Prostate gland (tissue), 2 donors: ENCODE results near the gene MFAP3L. TPM values are rescaled to one million over a fixed set of nuclear protein-coding genes. Genes with fewer than 3 reads are reported as not detected.
A peak's percentile ranks its signal among the peaks of the same experiment; 100 is the strongest.

ENCODE experiments used
- DNase-seq: peaks from one replicate; pipeline ENCODE4 v3.0.0-alpha.2; 2019; ENCODE audit warnings: low spot score
- H3K27ac ChIP-seq, 2 donors: fragments of 200-600 bp; sonication (generic); 2 replicates each; pipeline ENCODE4 v1.5.1; 2017 to 2019
- H3K27me3 ChIP-seq: fragments of 200-600 bp; sonication (generic); replicated peaks from 2 replicates; pipeline ENCODE4 v1.5.1; 2019; ENCODE audit not compliant: insufficient read depth
- H3K36me3 ChIP-seq, 2 donors: fragments of 200-600 bp; sonication (generic); 1 replicate in 1 of 2; 2 replicates in 1 of 2; pipeline versions ENCODE4 v1.5.1 to v1.8.1; 2017 to 2019
- H3K4me1 ChIP-seq: fragments of 200-600 bp; sonication (generic); replicated peaks from 2 replicates; pipeline ENCODE4 v1.5.1; 2019
- H3K4me3 ChIP-seq, 2 donors: fragments of 200-600 bp; sonication (generic); 2 replicates each; pipeline ENCODE4 v1.5.1; 2017 to 2019
- H3K9me3 ChIP-seq: fragments of 200-600 bp; sonication (generic); 2 replicates; pipeline ENCODE4 v1.5.1; 2017
- CTCF ChIP-seq, 4 experiments: fragments of 200-600 bp in 2 of 4; fragments of 450-650 bp in 2 of 4; sonication (generic) in 2 of 4; IDR thresholded peaks; 1 replicate in 3 of 4; 2 replicates in 1 of 4; pipeline ENCODE4 v1.5.1; 2016 to 2019; ENCODE audit warnings: antibody characterized with exemption in 4 of 4, mild to moderate bottlenecking in 2 of 4, moderate library complexity in 2 of 4
- POLR2A ChIP-seq: fragments of 450-650 bp; IDR thresholded peaks from one replicate; pipeline ENCODE4 v1.6.1; 2016; ENCODE audit warnings: antibody characterized with exemption, mild to moderate bottlenecking
- POLR2AphosphoS5 ChIP-seq: sonication (generic); formaldehyde crosslinking; IDR thresholded peaks from one replicate; pipeline ENCODE4 v1.6.1; 2017; ENCODE audit warnings: antibody characterized with exemption
- WGBS: methylation state at CpG from one replicate; pipeline ENCODE4 v1.1.5; 2018; 5-methylcytosine and 5-hydroxymethylcytosine counted together
- intact Hi-C: fragments of 100-400 bp; cut with DNase I; formaldehyde crosslinking; loops from one replicate; pipeline ENCODE4 v1.14.2; 2022
- total RNA-seq, 2 donors: library from RNA; depleted of rRNA; stranded (reverse); fragments of >200 nt; gene quantifications; one replicate each; pipeline ENCODE4 v1.1.0, GENCODE V29; 2016

The MFAP3L gene
- total RNA-seq, 2 donors from 2014 or later, result 10.0 to 32.2 TPM

- no peak overlapping the region for H3K27ac ChIP-seq
- no peaks in the 10 kb centered on the region for H3K9me3 ChIP-seq
- H3K4me1 ChIP-seq, result no peaks in the 10 kb centered on the region
- peak; percentile 40 for DNase-seq
- H3K4me3 ChIP-seq, result no peak overlapping the region
- 37% methylated on average over 4 of the region's 4 CpGs for WGBS
- intact Hi-C loops, result no loop called here
- H3K36me3 ChIP-seq, result no peaks in the 10 kb centered on the region
- TF ChIP-seq CTCF (IDR thresholded peaks at IDR 0.05) (no peak), POLR2AphosphoS5 (no peak), POLR2A (no peak)
- H3K27me3 ChIP-seq, result no peaks in the 10 kb centered on the region
Measured at GRCh38 chr4:170015285-170015684, 10.9 kb downstream of the MFAP3L start.

GRCh38 chr4:170014359-170015011 lies 11.7 kb downstream of the MFAP3L start:
- WGBS, result 57% methylated on average over 6 of the region's 6 CpGs
- DNase-seq, result no peak
- Histone ChIP-seq H3K4me1 (no peaks in the 10 kb centered on the region), H3K36me3 (no peaks in the 10 kb centered on the region), H3K27ac (no peak overlapping the region), H3K27me3 (no peaks in the 10 kb centered on the region), H3K4me3 (no peak overlapping the region), H3K9me3 (no peaks in the 10 kb centered on the region)
- intact Hi-C loops, result no loop called here
- TF ChIP-seq CTCF (IDR thresholded peaks at IDR 0.05) (no peak), POLR2A (no peak), POLR2AphosphoS5 (no peak)

- no peaks in the 10 kb centered on the region for H3K36me3 ChIP-seq
- H3K9me3 ChIP-seq, result no peaks in the 10 kb centered on the region
- no peak for TF ChIP-seq POLR2A
- TF ChIP-seq CTCF (IDR thresholded peaks at IDR 0.05), result no peak
- no peak for TF ChIP-seq POLR2AphosphoS5
- no peak overlapping the region for H3K27ac ChIP-seq
- 88% methylated on average over 2 of the region's 2 CpGs for WGBS
- no peak overlapping the region for H3K4me3 ChIP-seq
- H3K4me1 ChIP-seq, result no peaks in the 10 kb centered on the region
- intact Hi-C loops, result no loop called here
- DNase-seq, result no peak
- H3K27me3 ChIP-seq, result no peaks in the 10 kb centered on the region
Measured at GRCh38 chr4:170012629-170012958, 13.6 kb downstream of the MFAP3L start.

GRCh38 chr4:170011921-170012628 lies 14.1 kb downstream of the MFAP3L start:
- Histone ChIP-seq H3K27me3 (no peaks in the 10 kb centered on the region), H3K4me1 (no peaks in the 10 kb centered on the region), H3K36me3 (no peaks in the 10 kb centered on the region), H3K27ac (no peak overlapping the region), H3K9me3 (no peaks in the 10 kb centered on the region), H3K4me3 (no peak overlapping the region)
- 41% methylated on average over 7 of the region's 7 CpGs for whole genome bisulfite sequencing
- no peak for TF ChIP-seq POLR2A
- no peak for TF ChIP-seq CTCF (IDR thresholded peaks at IDR 0.05)
- TF ChIP-seq POLR2AphosphoS5, result no peak
- DNase-seq, result no peak
- intact Hi-C loops, result no loop called here

- no peak overlapping the region for H3K27ac ChIP-seq
- no peak for DNase-seq
- H3K4me1 ChIP-seq, result no peaks in the 10 kb centered on the region
- H3K4me3 ChIP-seq, result no peak overlapping the region
- intact Hi-C loops, result no loop called here
- H3K36me3 ChIP-seq, result no peaks in the 10 kb centered on the region
- WGBS, result 51% methylated on average over 4 of the region's 4 CpGs
- no peaks in the 10 kb centered on the region for H3K9me3 ChIP-seq
- H3K27me3 ChIP-seq, result no peaks in the 10 kb centered on the region
- TF ChIP-seq POLR2A, result no peak
- no peak for TF ChIP-seq POLR2AphosphoS5
- no peak for TF ChIP-seq CTCF (IDR thresholded peaks at IDR 0.05)
Measured at GRCh38 chr4:170009291-170009690, 16.9 kb downstream of the MFAP3L start.
